Stimulated activated CD8-positive, alpha-beta memory T cell treated with anti-CD3 and anti-CD28 coated beads, Interleukin-4, amount 100 ng/mL, for 24 hours (primary cell): ENCODE measurements around the gene NEK3.
"Not testable (repeated sequence)": the region's sequence is repeated elsewhere in the genome, so short reads cannot be mapped to it uniquely, and the experiment has no call there.

Experiments used
- DNase-seq: peaks from one replicate; pipeline ENCODE4 v3.0.0-alpha.2; 2020; ENCODE audit warnings: low read depth

The NEK3 gene

DNA sequence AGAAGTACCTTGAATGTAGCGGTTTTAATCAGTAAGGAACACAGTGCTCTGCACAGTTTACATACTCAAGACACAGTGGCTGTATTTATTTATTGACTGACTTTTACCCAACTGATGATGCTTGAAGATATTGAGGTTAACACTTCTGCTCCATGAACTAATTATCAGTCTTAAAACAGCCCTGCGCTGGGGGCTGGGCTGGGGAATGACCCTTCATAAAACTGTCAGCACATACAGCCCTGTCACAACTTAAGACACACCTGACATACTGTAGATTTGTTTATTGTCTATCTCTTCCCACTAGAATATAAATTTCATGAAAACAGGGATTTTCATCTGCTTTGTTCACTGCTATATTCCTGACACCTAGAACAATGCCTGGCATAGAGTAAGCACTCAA, 41.3 kb downstream of the NEK3 start:
- DNase-seq, result no peak

DNA sequence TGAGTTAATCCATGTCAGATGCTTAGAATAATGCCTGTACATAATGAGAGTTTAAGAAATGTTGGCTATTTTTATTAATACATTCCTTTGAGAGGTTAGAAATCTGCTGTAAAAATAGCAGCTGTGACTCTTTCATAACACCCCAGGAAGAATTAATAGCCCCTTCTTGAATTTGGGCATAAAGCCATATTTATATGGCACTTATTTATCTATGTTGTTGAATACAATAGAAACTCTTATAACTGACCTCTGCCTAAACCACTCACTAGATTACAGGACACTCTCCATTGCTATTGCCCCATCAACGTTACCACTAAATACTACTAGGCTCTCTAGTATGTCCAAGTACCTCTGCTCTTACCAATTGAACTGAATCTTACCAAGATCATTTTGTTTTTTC, 46.8 kb downstream of the NEK3 start:
- no peak for DNase-seq

DNA sequence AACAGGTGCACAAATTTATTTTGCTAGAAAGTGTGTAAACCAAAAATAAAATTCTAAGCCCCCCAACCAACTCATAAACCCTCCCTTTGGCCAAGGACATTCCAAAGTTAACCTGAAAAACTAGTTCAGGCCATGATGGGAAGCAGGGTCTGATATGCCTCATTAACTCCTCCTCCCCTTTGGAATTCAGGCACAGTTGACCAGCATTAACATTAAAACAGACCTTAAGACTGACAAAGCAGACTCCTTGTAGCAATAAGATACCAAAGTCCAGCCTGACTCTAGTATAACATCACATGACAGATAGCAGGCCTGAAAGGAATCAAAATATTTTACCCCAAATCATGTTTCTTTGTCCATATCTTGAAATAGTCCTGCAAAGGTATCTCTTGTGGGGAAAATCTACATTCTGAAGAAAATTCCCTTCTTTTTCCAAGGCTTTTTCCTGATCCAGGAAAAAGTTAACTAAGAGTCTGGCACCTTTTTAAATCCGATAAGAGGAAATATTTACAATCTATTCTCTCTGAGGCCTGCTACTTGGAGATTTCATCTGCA, 50.2 kb downstream of the NEK3 start:
- no peak for DNase-seq

DNA sequence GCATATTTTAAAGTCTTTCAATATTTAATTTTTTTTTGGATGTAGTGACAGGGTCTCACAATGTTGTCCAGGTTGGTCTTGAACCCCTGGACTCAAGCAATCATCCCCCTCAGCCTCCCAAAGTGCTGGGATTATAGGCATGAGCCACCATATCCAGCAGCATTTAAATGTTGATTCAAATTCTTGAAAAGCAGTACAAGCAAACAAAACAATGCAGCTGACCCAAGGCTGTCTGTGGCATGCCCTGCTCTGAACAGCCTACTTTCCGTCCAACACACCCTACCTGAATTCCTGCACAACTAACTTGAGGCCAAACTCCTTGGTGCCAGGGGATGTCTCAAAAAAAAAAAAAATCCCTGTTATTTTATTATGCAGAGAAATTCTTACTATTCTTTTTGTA, 53.6 kb downstream of the NEK3 start:
- DNase-seq, result no peak

DNA sequence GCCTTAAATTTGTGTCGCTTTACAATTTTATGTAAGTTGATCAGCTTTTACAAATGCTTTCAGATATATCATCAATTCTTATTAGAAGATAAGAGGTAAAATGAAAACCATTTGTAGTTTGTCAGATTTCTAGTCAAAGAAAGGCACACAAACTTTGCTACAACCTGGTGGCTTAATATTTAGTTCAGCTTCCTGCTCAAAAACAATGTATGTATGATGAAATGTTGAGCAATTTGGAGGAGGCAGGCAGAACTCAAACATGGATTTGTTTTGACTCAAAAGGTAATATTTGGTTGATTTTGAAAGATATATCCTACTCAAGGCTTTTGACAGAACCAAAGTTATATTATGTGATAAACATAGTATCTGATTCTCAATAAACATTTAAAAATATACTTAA, 54.8 kb downstream of the NEK3 start:
- DNase-seq, result no peak

DNA sequence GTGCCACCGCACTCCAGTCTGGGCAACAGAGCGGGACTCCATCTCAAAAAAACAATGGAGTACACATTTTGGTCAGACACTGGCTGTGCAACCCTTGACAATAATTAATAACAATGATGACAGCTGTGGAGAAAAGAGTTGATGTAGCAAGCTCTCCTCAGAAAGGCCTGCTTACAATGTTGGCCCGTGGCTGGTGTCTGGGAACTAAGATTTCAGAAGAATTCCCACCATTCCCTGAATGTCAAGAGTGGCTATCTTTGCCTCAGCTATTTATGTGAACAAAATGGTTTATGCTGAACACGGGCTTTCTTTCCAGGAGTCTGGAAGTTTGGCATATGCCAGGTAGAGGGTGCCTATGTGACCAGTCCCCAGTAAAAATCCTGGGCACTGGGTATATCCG, 56.0 kb downstream of the NEK3 start:
- no peak for DNase-seq

DNA sequence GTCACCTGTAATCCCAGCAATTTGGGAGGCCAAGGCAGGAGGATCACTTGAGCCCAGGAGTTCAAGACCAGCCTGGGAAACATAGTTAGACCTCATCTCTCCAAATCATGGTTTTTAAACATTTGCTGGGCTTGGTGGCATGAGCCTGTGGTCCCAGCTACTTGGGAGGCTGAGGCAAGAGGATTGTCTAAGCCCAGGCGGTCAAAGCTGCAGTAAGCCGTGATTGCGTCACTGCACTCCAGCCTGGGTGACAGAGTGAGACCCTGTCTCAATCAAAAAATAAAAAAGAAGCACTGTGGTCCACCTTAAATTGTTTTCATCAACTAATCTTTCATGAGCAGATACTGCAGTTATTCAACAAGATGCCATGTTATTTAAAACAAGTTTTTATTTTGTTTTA, 57.0 kb downstream of the NEK3 start:
- not testable (repeated sequence) for DNase-seq

DNA sequence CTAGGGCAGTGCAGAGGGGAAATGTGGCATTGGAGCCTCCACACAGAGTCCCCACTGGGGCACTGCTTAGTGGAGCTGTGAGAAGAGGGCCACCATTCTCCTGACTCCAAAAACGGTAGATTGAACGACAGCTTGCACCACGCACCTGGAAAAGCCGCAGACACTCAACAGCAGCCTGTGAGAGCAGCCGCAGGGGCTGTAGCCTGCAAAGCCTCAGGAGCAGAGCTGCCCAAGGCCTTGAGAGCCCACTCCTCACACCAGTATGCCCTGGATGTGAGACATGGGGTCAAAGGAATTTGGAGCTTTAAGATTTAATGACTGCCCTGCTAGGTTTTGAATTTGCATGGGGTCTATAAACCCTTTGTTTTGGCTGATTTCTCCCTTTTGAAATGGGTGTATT, 62.2 kb downstream of the NEK3 start:
- no peak for DNase-seq

DNA sequence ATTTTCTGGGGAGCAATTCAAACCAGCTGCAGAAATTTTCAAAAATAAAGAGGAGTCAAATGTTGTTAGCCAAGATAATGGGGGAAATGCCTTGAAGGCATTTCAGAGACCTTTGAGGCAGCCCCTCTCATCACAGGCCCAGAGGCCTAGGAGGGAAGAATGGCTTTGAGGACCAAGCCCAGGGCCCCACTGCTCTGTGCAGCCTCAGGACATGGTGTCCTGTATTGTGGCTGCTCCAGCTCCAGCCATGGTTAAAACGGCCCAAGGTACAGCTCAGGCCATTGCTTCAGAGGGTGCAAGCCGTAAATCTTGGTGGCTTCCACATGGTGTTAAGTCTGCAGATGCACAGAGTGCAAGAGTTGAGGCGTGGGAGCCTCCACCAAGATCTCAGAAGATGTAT, 62.6 kb downstream of the NEK3 start:
- DNase-seq, result no peak

DNA sequence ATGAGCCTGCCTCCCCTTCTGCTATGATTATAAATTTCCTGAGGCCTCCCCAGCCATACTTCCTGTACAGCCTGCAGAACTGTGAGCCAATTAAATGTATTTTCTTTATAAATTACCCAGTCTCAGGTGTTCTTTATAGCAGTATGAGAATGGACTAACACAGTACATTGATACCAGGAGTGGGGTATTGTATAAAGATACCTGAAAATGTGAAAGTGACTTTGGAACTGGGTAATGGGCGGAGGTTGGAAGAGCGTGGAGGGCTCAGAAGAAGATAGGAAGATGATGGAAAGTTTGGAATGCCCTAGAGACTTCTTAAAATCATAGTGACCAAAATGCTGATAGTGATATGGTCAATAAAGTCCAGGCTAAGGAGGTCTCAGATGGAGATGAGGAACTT, 63.3 kb downstream of the NEK3 start:
- no peak for DNase-seq

DNA sequence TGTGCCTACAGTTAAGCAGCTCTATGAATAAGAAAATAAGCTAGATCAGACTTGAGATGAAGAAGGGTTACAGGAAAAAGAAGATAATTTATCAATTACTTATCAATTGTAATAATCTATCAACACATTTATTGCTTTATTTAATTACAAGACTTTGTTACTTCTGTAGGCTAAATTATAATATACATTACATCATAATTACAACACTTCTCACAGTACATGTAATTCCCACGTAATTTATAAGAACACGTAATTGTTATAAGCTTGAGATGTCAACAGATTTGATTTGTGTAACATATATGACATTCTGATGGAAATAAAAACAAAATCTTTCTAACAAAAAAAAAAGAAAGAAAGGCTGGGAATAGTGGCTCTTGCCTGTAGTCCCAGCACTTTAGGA, 67.3 kb downstream of the NEK3 start:
- DNase-seq, result no peak

DNA sequence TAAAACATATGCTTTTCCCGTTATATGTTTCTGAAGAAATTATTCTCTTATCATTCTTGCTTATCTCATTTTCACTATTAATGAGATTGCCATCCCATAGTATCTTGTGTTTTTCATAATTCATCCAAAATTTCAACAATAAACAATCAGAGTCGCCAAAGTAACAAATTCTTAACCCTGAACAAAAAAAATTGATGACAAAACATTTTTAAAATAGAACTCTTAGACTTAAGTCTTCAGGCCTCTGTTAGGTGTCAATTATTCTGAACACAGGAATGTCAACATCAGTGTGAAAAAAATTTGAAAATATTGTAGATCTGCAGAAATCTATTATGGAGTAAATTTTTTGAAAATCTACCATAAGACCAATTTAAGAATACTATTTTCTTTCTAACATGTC, 67.9 kb downstream of the NEK3 start:
- DNase-seq, result no peak

DNA sequence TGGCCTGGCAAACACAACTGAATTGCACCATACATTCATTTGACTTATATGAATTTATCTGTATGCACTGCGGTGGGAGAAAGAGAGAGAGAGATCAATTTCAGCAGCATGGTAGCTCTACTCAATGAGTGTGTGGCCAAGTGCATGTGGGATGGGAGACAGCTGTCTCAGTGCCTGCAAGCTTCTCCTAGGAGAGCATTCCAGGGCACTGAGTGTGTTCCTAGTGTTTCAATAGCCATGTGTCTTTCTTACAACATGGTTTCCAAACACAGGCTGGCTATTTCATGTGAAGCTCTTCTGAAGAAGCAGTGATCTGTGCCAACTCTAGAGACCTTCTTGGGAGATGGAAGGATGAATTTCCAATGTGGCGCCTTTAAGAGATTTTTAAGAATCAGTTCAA, 74.0 kb downstream of the NEK3 start:
- no peak for DNase-seq

DNA sequence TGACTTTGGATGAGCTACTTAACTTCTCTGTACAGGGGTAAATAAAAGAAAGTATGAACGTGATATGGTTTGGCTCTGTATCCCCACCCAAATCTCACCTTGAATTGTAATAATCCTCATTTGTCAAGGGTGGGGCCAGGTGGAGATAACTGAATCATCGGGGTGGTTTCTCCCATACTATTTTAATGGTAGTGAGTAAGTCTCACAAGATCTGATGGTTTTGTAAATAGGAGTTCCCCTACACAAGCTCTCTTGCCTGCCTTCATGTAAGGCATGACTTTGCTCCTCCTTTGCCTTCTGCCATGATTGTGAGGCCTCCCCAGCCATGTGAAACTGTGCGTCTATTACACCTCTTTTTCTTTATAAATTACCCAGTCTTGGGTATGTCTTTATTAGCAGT, 74.4 kb downstream of the NEK3 start:
- DNase-seq, result not testable (repeated sequence)
